Measurements from ENCODE around the gene AGBL4. TPM values are rescaled to one million over a fixed set of nuclear protein-coding genes. Genes with fewer than 3 reads are reported as not detected.

AGBL4 gene
- total and polyA plus RNA-seq, 9 of the 15 experiments (the other 6 are each of a cell fraction or from before 2014, with no cell fraction given) = 0.11 TPM; not detected in 7

GRCh38 chr1:49163031-49163430 lies 860.7 kb downstream of the AGBL4 start:
- no TSS peak for BruUV-seq (replicated peaks)
- FAIRE-seq = no peak

More at GRCh38 chr1:49163031-49163430, 860.7 kb downstream of the AGBL4 start:
- H3K36me3 ChIP-seq (ENCODE audit: control insufficient read depth, insufficient read depth, low read length) = no peaks in the 10 kb centered on the region
- in situ Hi-C loops (cut with MboI) = no loop called here
- H3K79me2 ChIP-seq (ENCODE audit: control insufficient read depth, insufficient read depth, low read length) = no peaks in the 10 kb centered on the region
- ATAC-seq = no peak
- ChIA-PET CTCF (ENCODE audit: low intra/inter-chr PET ratio) (no interaction called here), POLR2A (no interaction called here)
- intact Hi-C loops (cut with micrococcal nuclease) = no loop called here
- no peaks in the 10 kb centered on the region for H4K20me1 ChIP-seq (replicated peaks; ENCODE audit: control insufficient read depth, insufficient read depth, low read length)
- H3K9ac ChIP-seq (ENCODE audit: insufficient read depth in 1 of 2, low read depth in 2 of 2, low read length in 2 of 2) = no peak overlapping the region
- no peaks in the 10 kb centered on the region for H3K9me1 ChIP-seq (ENCODE audit: control insufficient read depth, insufficient read depth, low read length)
- no peak for DNase-seq (ENCODE audit: extremely low read depth in 1 of 4, low spot score in 3 of 4)
- no peaks in the 10 kb centered on the region for H3K4me1 ChIP-seq (replicated peaks in 1 of 2; ENCODE audit: control insufficient read depth in 2 of 2, insufficient read depth in 2 of 2, low read length in 2 of 2)
- H2AFZ ChIP-seq (ENCODE audit: low read depth, low read length) = no peak overlapping the region
- H3K9me3 ChIP-seq (replicated peaks; ENCODE audit: control insufficient read depth, insufficient read depth, low read depth, low read length) = no peaks in the 10 kb centered on the region
- 0% methylated on average over 2 of the region's 2 CpGs for WGBS (ENCODE audit: insufficient coverage, low coverage, missing lambda C conversion rate)
- no peaks in the 10 kb centered on the region for H3K27me3 ChIP-seq (ENCODE audit: control insufficient read depth in 2 of 2, insufficient read depth in 2 of 2, low read length in 2 of 2)
- TF ChIP-seq GATA2 (CRISPR knock-in tag; IDR thresholded peaks at IDR 0.05) (no peak), ZNF146 (CRISPR knock-in tag; IDR thresholded peaks at IDR 0.05; ENCODE audit: unreplicated experiment) (no peak), KAT7 (CRISPR knock-in tag; IDR thresholded peaks at IDR 0.05; ENCODE audit: borderline replicate concordance) (no peak), ZSCAN32 (CRISPR knock-in tag; IDR thresholded peaks at IDR 0.05) (no peak), ZNF57 (CRISPR knock-in tag; IDR thresholded peaks at IDR 0.05) (no peak), CREM (IDR thresholded peaks at IDR 0.05; ENCODE audit: low read depth) (no peak), MXI1 (IDR thresholded peaks at IDR 0.05; ENCODE audit: low read depth, low read length) (no peak), MCM7 (IDR thresholded peaks at IDR 0.05) (no peak), RNF219 (CRISPR knock-in tag; IDR thresholded peaks at IDR 0.05) (no peak), CREBBP (IDR thresholded peaks at IDR 0.05; ENCODE audit: low read depth, low read length) (no peak), BCL6 (CRISPR knock-in tag; IDR thresholded peaks at IDR 0.05) (no peak), KLF16 (IDR thresholded peaks at IDR 0.05) (no peak), SNIP1 (IDR thresholded peaks at IDR 0.05; ENCODE audit: low read depth) (no peak), ZNF224 (CRISPR knock-in tag; IDR thresholded peaks at IDR 0.05) (no peak), CEBPB (tag; IDR thresholded peaks at IDR 0.05) (no peak)
- H3K4me3 ChIP-seq = no peak overlapping the region
- no peak overlapping the region for H3K4me2 ChIP-seq (ENCODE audit: insufficient read depth, low read length)
- H3K27ac ChIP-seq (ENCODE audit: extremely low read depth, low read depth, low read length) = no peak overlapping the region
